ENCODE data around the gene SKI. TPM values are rescaled to one million over a fixed set of nuclear protein-coding genes. Genes with fewer than 3 reads are reported as not detected.

SKI gene
- total RNA-seq, 2 donors from 2014 or later: 16.5 to 42.7 TPM

Other genes starting within 250 kb of the SKI start
- gene CFAP74, start 224.5 kb upstream of the SKI start, total RNA-seq: not detected
- not detected for gene GABRD, start 209.0 kb upstream of the SKI start, total RNA-seq
- 10 to 100 TPM; 10.8 to 13.2 TPM for gene PRKCZ, start 177.9 kb upstream of the SKI start, total RNA-seq
- gene FAAP20, start 33.5 kb upstream of the SKI start, total RNA-seq: 10 to 100 TPM; 43.4 to 61.8 TPM
- gene MORN1, start 163.2 kb downstream of the SKI start, total RNA-seq: 1 to 10 TPM; 4.0 to 7.5 TPM
- gene RER1, start 163.5 kb downstream of the SKI start, total RNA-seq: 100 to 1,000 TPM; 139 to 161 TPM
- 10 to 100 TPM; 10.7 to 18.9 TPM for gene PEX10, start 184.2 kb downstream of the SKI start, total RNA-seq
- gene PLCH2, start 248.0 kb downstream of the SKI start, total RNA-seq: 1 to 10 TPM; 5.5 to 6.9 TPM

All from natural killer cell treated with Interleukin-12 subunit alpha and Interleukin-12 subunit beta and Interleukin-15 and Interleukin-18, amount 100 ng/mL, for 72 hours (primary cell).